Hepatocyte (in vitro differentiated cells): ENCODE data around the gene WBP1L. TPM values are rescaled to one million over a fixed set of nuclear protein-coding genes. Genes with fewer than 3 reads are reported as not detected.

Experiments
- DNase-seq: peaks from one replicate; pipeline ENCODE4 v3.0.0-alpha.2; 2016; ENCODE audit warnings: low spot score
- H2AFZ ChIP-seq: fragments of 200-600 bp; sonication (generic); 2 replicates; pipeline ENCODE4 v1.6.0; 2016; ENCODE audit warnings: antibody characterized with exemption, mild to moderate bottlenecking
- H3K27ac ChIP-seq: fragments of 200-600 bp; sonication (generic); 2 replicates; pipeline ENCODE4 v1.5.1; 2016; ENCODE audit warnings: mild to moderate bottlenecking
- H3K27me3 ChIP-seq: fragments of 200-600 bp; sonication (generic); 2 replicates; pipeline ENCODE4 v1.6.1; 2016
- H3K36me3 ChIP-seq: fragments of 200-600 bp; sonication (generic); replicated peaks from 2 replicates; pipeline ENCODE4 v1.5.1; 2016; ENCODE audit warnings: low read depth; ENCODE audit not compliant: insufficient read depth
- H3K4me1 ChIP-seq: fragments of 200-600 bp; sonication (generic); 2 replicates; pipeline ENCODE4 v1.5.1; 2016; ENCODE audit warnings: mild to moderate bottlenecking, moderate library complexity; ENCODE audit not compliant: insufficient read depth
- H3K4me2 ChIP-seq: fragments of 200-600 bp; sonication (generic); 2 replicates; pipeline ENCODE4 v1.6.0; 2016
- H3K4me3 ChIP-seq: fragments of 200-600 bp; sonication (generic); 2 replicates; pipeline ENCODE4 v1.5.1; 2016; ENCODE audit warnings: mild to moderate bottlenecking
- H3K79me2 ChIP-seq: fragments of 200-600 bp; sonication (generic); 2 replicates; pipeline ENCODE4 v1.6.0; 2017; ENCODE audit warnings: mild to moderate bottlenecking
- H3K9me2 ChIP-seq: fragments of 200-600 bp; sonication (generic); replicated peaks from 2 replicates; pipeline ENCODE4 v1.6.0; 2017; ENCODE audit warnings: mild to moderate bottlenecking; ENCODE audit not compliant: insufficient read depth
- H3K9me3 ChIP-seq: fragments of 200-600 bp; sonication (generic); 2 replicates; pipeline ENCODE4 v1.5.1; 2016; ENCODE audit warnings: low read depth, mild to moderate bottlenecking
- H4K20me1 ChIP-seq: fragments of 200-600 bp; sonication (generic); 2 replicates; pipeline ENCODE4 v1.6.0; 2016; ENCODE audit warnings: mild to moderate bottlenecking; ENCODE audit not compliant: insufficient read depth, poor library complexity, severe bottlenecking
- CTCF ChIP-seq: fragments of 200-600 bp; sonication (generic); IDR thresholded peaks from 2 replicates; pipeline ENCODE4 v1.5.1; 2016; ENCODE audit warnings: antibody characterized with exemption, mild to moderate bottlenecking; ENCODE audit not compliant: poor library complexity
- EZH2 ChIP-seq: fragments of 200-600 bp; sonication (generic); IDR thresholded peaks from 2 replicates; pipeline ENCODE4 v1.6.1; 2016; ENCODE audit warnings: antibody characterized with exemption, mild to moderate bottlenecking, borderline replicate concordance
- EZH2phosphoT487 ChIP-seq: fragments of 200-600 bp; sonication (generic); IDR thresholded peaks from one replicate; pipeline ENCODE4 v1.6.1; 2018; ENCODE audit warnings: antibody characterized with exemption, mild to moderate bottlenecking, low read depth, moderate library complexity; ENCODE audit not compliant: unreplicated experiment, severe bottlenecking
- WGBS: methylation state at CpG from one replicate; pipeline ENCODE4 v1.1.6; 2016; ENCODE audit warnings: low lambda C conversion rate; ENCODE audit errors: missing lambda C conversion rate; 5-methylcytosine and 5-hydroxymethylcytosine counted together
- polyA plus RNA-seq: library from polyadenylated mRNA; unstranded; fragments of >200 nt; fragmentation: Nextera tagmentation; extraction: Ambion mirVana; gene quantifications from 2 replicates; pipeline ENCODE4 v1.2.1, GENCODE V29; 2016
- total RNA-seq: library from RNA; depleted of rRNA; stranded (reverse); fragments of >200 nt; gene quantifications from 2 replicates; pipeline ENCODE4 v1.2.3, GENCODE V29; 2014

The WBP1L gene
- total and polyA plus RNA-seq, 2 experiments from 2014 or later = 21.6 to 57.1 TPM

GRCh38 chr10:102796407-102797176 lies 52.8 kb downstream of the WBP1L start:
- Histone ChIP-seq H3K4me3 (no peak overlapping the region), H3K4me1 (peaks cover 23% of the 10 kb centered on the region), H3K4me2 (no peak overlapping the region), H3K9me2 (no peaks in the 10 kb centered on the region), H3K27me3 (no peaks in the 10 kb centered on the region), H3K27ac (peak overlapping the region; percentile 57), H3K79me2 (peaks cover 44% of the 10 kb centered on the region), H3K9me3 (no peaks in the 10 kb centered on the region), H2AFZ (no peak overlapping the region), H3K36me3 (no peaks in the 10 kb centered on the region), H4K20me1 (no peaks in the 10 kb centered on the region)
- WGBS = 62% methylated on average over 9 of the region's 9 CpGs
- TF ChIP-seq CTCF = no peak
- DNase-seq = peak; percentile 51

GRCh38 chr10:102799691-102800471 lies 56.1 kb downstream of the WBP1L start:
- H3K9me3 ChIP-seq = no peaks in the 10 kb centered on the region
- no peak overlapping the region for H2AFZ ChIP-seq
- no peaks in the 10 kb centered on the region for H3K9me2 ChIP-seq
- no peak for TF ChIP-seq EZH2
- no peak for TF ChIP-seq CTCF
- no peak for TF ChIP-seq EZH2phosphoT487
- H3K27ac ChIP-seq = peak overlapping the region; percentile 77
- H3K4me3 ChIP-seq = no peak overlapping the region
- no peaks in the 10 kb centered on the region for H4K20me1 ChIP-seq
- H3K4me1 ChIP-seq = peaks cover 33% of the 10 kb centered on the region
- H3K27me3 ChIP-seq = no peaks in the 10 kb centered on the region
- H3K36me3 ChIP-seq = no peaks in the 10 kb centered on the region
- no peak for DNase-seq
- no peak overlapping the region for H3K4me2 ChIP-seq
- 80% methylated on average over 8 of the region's 8 CpGs for WGBS
- peaks cover 29% of the 10 kb centered on the region for H3K79me2 ChIP-seq

GRCh38 chr10:102800611-102801335 lies 57.0 kb downstream of the WBP1L start:
- Histone ChIP-seq H3K4me3 (no peak overlapping the region), H4K20me1 (no peaks in the 10 kb centered on the region), H3K27ac (peak overlapping the region; percentile 77), H3K9me2 (no peaks in the 10 kb centered on the region), H3K27me3 (no peaks in the 10 kb centered on the region), H3K79me2 (peaks cover 30% of the 10 kb centered on the region), H3K36me3 (no peaks in the 10 kb centered on the region), H3K4me2 (no peak overlapping the region), H3K4me1 (peaks cover 30% of the 10 kb centered on the region), H2AFZ (no peak overlapping the region), H3K9me3 (no peaks in the 10 kb centered on the region)
- TF ChIP-seq EZH2 (no peak), CTCF (no peak), EZH2phosphoT487 (no peak)
- WGBS = 73% methylated on average over 10 of the region's 10 CpGs
- no peak for DNase-seq
